K562 (cell line): ENCODE results near the gene TRMT2A. TPM values are rescaled to one million over a fixed set of nuclear protein-coding genes. Genes with fewer than 3 reads are reported as not detected.

Experiments used
- EWSR1 ChIP-seq: fragments of 450-650 bp; IDR thresholded peaks from 2 replicates; pipeline ENCODE4 v1.6.1; 2018; ENCODE audit warnings: borderline replicate concordance, mild to moderate bottlenecking, low read depth, moderate library complexity; ENCODE audit not compliant: partially characterized antibody
- FIP1L1 ChIP-seq: fragments of 200-400 bp; formaldehyde crosslinking; IDR thresholded peaks from 2 replicates; pipeline ENCODE4 v1.6.1; 2018; ENCODE audit warnings: mild to moderate bottlenecking, low read depth, low read length; ENCODE audit not compliant: poor library complexity, severe bottlenecking
- IFI16 ChIP-seq: fragments of 250-450 bp; sonication (Bioruptor Pico); IDR thresholded peaks from 2 replicates; pipeline ENCODE4 v2.1.2; 2022; ENCODE audit warnings: mild to moderate bottlenecking, inconsistent platforms
- ILK ChIP-seq: fragments of 450-650 bp; IDR thresholded peaks from 2 replicates; pipeline ENCODE4 v1.6.1; 2016; ENCODE audit warnings: missing genetic modification characterization, low read depth, mild to moderate bottlenecking, missing compliant biosample characterization, moderate library complexity, borderline replicate concordance
- MTA1 ChIP-seq: fragments of 450-650 bp; IDR thresholded peaks from 2 replicates; pipeline ENCODE4 v1.6.1; 2017; ENCODE audit warnings: borderline replicate concordance
- PML ChIP-seq: IDR thresholded peaks from 2 replicates; pipeline ENCODE4 v1.6.1; 2012; ENCODE audit warnings: low read length, inconsistent platforms
- WHSC1 ChIP-seq: IDR thresholded peaks from one replicate; pipeline ENCODE4 v1.6.1; 2012; ENCODE audit warnings: low read length, control low read depth, inconsistent platforms
- ZNF146 ChIP-seq: IDR thresholded peaks from one replicate; pipeline ENCODE4 v1.6.1; 2018; ENCODE audit warnings: missing compliant biosample characterization; ENCODE audit not compliant: unreplicated experiment
- ZNF165 ChIP-seq: fragments of 250-450 bp; sonication (Bioruptor Pico); IDR thresholded peaks from 2 replicates; pipeline ENCODE4 v1.4.0; 2020; ENCODE audit warnings: borderline replicate concordance
- polyA plus RNA-seq, 8 experiments: library from polyadenylated mRNA; depleted of rRNA in 4 of 8; stranded (reverse) in 5 of 8; unstranded in 3 of 8; fragments of >200 nt; fragmentation: Nextera tagmentation in 2 of 8; fragmentation: Illumina TruSeq in 1 of 8; extraction: Ambion mirVana in 2 of 8; extraction: Trizol in 1 of 8; gene quantifications; 2 replicates each; pipeline versions ENCODE4 v1.2.1 to v1.2.3, GENCODE V29; 2011 to 2014; ENCODE audit warnings: inconsistent platforms in 1 of 8, missing spikeins in 1 of 8
- total RNA-seq, 7 experiments: library from RNA; depleted of rRNA in 6 of 7; stranded (reverse); fragments of >200 nt in 6 of 7; fragmentation: Illumina TruSeq in 2 of 7; extraction: Trizol in 2 of 7; gene quantifications; 2 replicates each; pipeline versions ENCODE4 v1.2.1 to v1.2.3, GENCODE V29; 2011 to 2021; ENCODE audit warnings: low replicate concordance in 1 of 7
- TF ChIP-seq, protein P1 (sequence below): fragments of 200-600 bp; sonication (generic); IDR thresholded peaks from one replicate; pipeline ENCODE4 v1.6.1; 2012; ENCODE audit warnings: mild to moderate bottlenecking, low read depth, low read length, inconsistent platforms
- TF ChIP-seq, protein P2 (sequence below): sonication (generic); IDR thresholded peaks from 2 replicates; pipeline ENCODE4 v1.6.1; 2016
- TF ChIP-seq, protein P3 (sequence below): sonication (generic); formaldehyde crosslinking; IDR thresholded peaks from 2 replicates; pipeline ENCODE4 v1.8.0; 2022; ENCODE audit warnings: missing genetic modification reagents, mild to moderate bottlenecking, moderate library complexity, borderline replicate concordance

TRMT2A gene
- total and polyA plus RNA-seq, 9 of the 15 experiments (the other 6 are each of a cell fraction or from before 2014, with no cell fraction given), result 1.6 to 265 (median 140) TPM

DNA sequence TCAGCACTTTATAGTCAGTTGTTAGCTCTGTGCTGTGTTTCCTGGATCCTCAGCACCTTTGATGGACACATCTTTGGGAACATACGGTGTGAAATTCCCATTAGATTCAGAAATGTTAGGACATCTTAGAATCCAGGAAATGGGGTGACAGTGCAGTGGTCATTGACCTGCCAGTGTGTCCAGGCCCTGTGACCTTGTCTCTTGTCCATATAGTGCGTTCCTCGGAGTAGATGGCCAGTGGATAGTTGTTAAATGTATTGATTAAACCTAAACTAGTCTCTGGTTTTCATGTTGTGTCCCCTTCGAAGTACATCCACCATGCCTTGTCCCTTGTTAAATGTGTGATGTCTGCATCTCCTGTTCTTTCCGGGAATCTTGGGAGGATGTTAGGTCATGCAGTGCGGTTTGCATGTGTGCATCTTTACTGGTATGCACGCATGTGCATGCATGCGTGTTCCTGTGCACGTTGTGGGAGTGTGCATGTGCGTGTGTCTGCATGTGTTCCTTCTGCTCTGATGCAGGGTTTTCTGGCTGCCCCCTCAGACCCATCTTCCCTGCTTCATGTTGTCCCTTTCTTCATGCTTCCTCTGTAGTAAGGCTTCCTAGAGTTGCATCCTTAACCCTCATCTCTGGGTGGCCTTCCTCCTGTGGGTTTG, 33.0 kb downstream of the TRMT2A start (continued):
- TF ChIP-seq, protein P1, sequence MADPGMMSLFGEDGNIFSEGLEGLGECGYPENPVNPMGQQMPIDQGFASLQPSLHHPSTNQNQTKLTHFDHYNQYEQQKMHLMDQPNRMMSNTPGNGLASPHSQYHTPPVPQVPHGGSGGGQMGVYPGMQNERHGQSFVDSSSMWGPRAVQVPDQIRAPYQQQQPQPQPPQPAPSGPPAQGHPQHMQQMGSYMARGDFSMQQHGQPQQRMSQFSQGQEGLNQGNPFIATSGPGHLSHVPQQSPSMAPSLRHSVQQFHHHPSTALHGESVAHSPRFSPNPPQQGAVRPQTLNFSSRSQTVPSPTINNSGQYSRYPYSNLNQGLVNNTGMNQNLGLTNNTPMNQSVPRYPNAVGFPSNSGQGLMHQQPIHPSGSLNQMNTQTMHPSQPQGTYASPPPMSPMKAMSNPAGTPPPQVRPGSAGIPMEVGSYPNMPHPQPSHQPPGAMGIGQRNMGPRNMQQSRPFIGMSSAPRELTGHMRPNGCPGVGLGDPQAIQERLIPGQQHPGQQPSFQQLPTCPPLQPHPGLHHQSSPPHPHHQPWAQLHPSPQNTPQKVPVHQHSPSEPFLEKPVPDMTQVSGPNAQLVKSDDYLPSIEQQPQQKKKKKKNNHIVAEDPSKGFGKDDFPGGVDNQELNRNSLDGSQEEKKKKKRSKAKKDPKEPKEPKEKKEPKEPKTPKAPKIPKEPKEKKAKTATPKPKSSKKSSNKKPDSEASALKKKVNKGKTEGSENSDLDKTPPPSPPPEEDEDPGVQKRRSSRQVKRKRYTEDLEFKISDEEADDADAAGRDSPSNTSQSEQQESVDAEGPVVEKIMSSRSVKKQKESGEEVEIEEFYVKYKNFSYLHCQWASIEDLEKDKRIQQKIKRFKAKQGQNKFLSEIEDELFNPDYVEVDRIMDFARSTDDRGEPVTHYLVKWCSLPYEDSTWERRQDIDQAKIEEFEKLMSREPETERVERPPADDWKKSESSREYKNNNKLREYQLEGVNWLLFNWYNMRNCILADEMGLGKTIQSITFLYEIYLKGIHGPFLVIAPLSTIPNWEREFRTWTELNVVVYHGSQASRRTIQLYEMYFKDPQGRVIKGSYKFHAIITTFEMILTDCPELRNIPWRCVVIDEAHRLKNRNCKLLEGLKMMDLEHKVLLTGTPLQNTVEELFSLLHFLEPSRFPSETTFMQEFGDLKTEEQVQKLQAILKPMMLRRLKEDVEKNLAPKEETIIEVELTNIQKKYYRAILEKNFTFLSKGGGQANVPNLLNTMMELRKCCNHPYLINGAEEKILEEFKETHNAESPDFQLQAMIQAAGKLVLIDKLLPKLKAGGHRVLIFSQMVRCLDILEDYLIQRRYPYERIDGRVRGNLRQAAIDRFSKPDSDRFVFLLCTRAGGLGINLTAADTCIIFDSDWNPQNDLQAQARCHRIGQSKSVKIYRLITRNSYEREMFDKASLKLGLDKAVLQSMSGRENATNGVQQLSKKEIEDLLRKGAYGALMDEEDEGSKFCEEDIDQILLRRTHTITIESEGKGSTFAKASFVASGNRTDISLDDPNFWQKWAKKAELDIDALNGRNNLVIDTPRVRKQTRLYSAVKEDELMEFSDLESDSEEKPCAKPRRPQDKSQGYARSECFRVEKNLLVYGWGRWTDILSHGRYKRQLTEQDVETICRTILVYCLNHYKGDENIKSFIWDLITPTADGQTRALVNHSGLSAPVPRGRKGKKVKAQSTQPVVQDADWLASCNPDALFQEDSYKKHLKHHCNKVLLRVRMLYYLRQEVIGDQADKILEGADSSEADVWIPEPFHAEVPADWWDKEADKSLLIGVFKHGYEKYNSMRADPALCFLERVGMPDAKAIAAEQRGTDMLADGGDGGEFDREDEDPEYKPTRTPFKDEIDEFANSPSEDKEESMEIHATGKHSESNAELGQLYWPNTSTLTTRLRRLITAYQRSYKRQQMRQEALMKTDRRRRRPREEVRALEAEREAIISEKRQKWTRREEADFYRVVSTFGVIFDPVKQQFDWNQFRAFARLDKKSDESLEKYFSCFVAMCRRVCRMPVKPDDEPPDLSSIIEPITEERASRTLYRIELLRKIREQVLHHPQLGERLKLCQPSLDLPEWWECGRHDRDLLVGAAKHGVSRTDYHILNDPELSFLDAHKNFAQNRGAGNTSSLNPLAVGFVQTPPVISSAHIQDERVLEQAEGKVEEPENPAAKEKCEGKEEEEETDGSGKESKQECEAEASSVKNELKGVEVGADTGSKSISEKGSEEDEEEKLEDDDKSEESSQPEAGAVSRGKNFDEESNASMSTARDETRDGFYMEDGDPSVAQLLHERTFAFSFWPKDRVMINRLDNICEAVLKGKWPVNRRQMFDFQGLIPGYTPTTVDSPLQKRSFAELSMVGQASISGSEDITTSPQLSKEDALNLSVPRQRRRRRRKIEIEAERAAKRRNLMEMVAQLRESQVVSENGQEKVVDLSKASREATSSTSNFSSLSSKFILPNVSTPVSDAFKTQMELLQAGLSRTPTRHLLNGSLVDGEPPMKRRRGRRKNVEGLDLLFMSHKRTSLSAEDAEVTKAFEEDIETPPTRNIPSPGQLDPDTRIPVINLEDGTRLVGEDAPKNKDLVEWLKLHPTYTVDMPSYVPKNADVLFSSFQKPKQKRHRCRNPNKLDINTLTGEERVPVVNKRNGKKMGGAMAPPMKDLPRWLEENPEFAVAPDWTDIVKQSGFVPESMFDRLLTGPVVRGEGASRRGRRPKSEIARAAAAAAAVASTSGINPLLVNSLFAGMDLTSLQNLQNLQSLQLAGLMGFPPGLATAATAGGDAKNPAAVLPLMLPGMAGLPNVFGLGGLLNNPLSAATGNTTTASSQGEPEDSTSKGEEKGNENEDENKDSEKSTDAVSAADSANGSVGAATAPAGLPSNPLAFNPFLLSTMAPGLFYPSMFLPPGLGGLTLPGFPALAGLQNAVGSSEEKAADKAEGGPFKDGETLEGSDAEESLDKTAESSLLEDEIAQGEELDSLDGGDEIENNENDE, result peak; percentile 54
- TF ChIP-seq WHSC1 (peak; percentile 100), IFI16 (peak; percentile 65; the same call in 1 of the 2 replicates), ZNF165 (CRISPR knock-in tag) (0 out of 2 replicates have a peak, but pooled peaks have one; percentile 22), ZNF146 (CRISPR knock-in tag) (no peak), PML (no peak), MTA1 (no peak), ILK (tag) (0 out of 2 replicates have a peak, but pooled peaks have one; percentile 13), FIP1L1 (no peak), EWSR1 (no peak)
- TF ChIP-seq, protein P2, sequence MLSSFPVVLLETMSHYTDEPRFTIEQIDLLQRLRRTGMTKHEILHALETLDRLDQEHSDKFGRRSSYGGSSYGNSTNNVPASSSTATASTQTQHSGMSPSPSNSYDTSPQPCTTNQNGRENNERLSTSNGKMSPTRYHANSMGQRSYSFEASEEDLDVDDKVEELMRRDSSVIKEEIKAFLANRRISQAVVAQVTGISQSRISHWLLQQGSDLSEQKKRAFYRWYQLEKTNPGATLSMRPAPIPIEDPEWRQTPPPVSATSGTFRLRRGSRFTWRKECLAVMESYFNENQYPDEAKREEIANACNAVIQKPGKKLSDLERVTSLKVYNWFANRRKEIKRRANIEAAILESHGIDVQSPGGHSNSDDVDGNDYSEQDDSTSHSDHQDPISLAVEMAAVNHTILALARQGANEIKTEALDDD, result no peak
- TF ChIP-seq, protein P3, sequence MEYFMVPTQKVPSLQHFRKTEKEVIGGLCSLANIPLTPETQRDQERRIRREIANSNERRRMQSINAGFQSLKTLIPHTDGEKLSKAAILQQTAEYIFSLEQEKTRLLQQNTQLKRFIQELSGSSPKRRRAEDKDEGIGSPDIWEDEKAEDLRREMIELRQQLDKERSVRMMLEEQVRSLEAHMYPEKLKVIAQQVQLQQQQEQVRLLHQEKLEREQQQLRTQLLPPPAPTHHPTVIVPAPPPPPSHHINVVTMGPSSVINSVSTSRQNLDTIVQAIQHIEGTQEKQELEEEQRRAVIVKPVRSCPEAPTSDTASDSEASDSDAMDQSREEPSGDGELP (CRISPR knock-in tag), result no peak
